WTC11 (cell line): ENCODE results near the gene CENPK.

Experiments
- ATF2 ChIP-seq: sonication (generic); formaldehyde crosslinking; IDR thresholded peaks from 2 replicates; pipeline ENCODE4 v1.8.1; 2022; ENCODE audit warnings: low read depth, missing genetic modification reagents, borderline replicate concordance
- CTCF ChIP-seq: fragments of 200-600 bp; IDR thresholded peaks from 2 replicates; pipeline ENCODE4 v1.8.0; 2022; ENCODE audit warnings: antibody characterized with exemption
- STAT6 ChIP-seq: sonication (generic); formaldehyde crosslinking; conservative IDR thresholded peaks from 2 replicates; pipeline ENCODE4 v1.8.1; 2023; ENCODE audit warnings: mild to moderate bottlenecking, low read depth, missing genetic modification reagents, moderate library complexity
- USF1 ChIP-seq: sonication (generic); formaldehyde crosslinking; IDR thresholded peaks from 2 replicates; pipeline ENCODE4 v1.8.0; 2022; ENCODE audit warnings: mild to moderate bottlenecking, missing genetic modification reagents
- ZNF263 ChIP-seq: sonication (generic); formaldehyde crosslinking; IDR thresholded peaks from 2 replicates; pipeline ENCODE4 v1.8.1; 2022; ENCODE audit warnings: low read depth, mild to moderate bottlenecking, moderate library complexity, missing genetic modification reagents
- ZNF532 ChIP-seq: fragments of 250-450 bp; sonication (Bioruptor Pico); IDR thresholded peaks from 2 replicates; pipeline ENCODE4 v1.9.0; 2021; ENCODE audit warnings: mild to moderate bottlenecking, borderline replicate concordance

- TF ChIP-seq CTCF (no peak), ZNF532 (CRISPR knock-in tag) (no peak), ATF2 (CRISPR knock-in tag) (no peak), STAT6 (CRISPR knock-in tag) (no peak), ZNF263 (no peak), USF1 (CRISPR knock-in tag) (no peak)
Measured at GRCh38 chr5:65481171-65481581, 81.8 kb downstream of the CENPK start.
